ENCODE results near the gene NMNAT2. TPM values are rescaled to one million over a fixed set of nuclear protein-coding genes. Genes with fewer than 3 reads are reported as not detected.

Gene NMNAT2
- total and polyA plus RNA-seq, 10 of the 15 experiments (the other 5 are each of a cell fraction or from before 2014, with no cell fraction given): 0.02 to 2.0 (median 0.60) TPM

DNA sequence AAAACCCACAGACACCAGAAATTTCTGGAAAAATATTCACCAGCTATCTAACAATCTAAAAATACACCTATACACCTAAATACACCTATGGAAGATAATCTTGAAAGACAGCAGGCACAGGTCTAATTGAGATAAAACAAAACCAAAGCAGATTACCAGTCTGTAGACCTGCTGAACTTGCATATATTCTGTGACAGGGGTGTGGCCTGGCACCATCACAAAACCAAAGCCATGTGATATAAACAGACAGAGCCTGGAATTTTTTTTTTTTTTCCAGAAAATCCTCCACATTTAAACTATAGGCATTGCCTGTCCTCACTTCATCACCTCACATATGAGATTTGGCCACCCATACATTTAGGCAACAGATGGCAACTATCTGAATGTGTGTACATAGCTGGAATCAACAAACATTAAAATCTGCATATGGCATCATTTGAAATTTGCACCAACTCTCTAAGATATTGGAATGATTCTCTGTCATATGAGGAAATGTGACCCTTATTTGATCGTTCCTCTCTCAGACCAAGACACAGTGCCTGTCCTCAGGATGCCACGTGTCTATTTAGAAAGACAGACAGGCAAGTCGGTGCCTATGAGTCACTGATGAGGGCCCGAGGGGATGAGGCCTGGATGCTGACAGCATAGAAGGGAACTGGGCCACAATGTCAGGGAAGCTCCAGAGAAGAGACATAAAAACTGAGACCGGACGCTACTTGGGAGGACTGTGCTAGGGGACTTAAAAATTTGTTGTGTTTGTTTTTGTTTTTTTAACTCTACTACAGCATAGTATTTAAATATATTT is 32.6 kb downstream of the NMNAT2 start (continued):
- TF ChIP-seq SPI1 (IDR thresholded peaks at IDR 0.05; ENCODE audit: borderline replicate concordance, insufficient read depth, low read depth, low read length): no peak
- no peak for TF ChIP-seq STAT1 (conservative IDR thresholded peaks at IDR 0.05)
- TF ChIP-seq PAX8 (IDR thresholded peaks at IDR 0.05): no peak
- no peak for TF ChIP-seq SMC3 (IDR thresholded peaks at IDR 0.05; ENCODE audit: borderline replicate concordance, low read length)
- TF ChIP-seq, protein P1, sequence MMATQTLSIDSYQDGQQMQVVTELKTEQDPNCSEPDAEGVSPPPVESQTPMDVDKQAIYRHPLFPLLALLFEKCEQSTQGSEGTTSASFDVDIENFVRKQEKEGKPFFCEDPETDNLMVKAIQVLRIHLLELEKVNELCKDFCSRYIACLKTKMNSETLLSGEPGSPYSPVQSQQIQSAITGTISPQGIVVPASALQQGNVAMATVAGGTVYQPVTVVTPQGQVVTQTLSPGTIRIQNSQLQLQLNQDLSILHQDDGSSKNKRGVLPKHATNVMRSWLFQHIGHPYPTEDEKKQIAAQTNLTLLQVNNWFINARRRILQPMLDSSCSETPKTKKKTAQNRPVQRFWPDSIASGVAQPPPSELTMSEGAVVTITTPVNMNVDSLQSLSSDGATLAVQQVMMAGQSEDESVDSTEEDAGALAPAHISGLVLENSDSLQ (IDR thresholded peaks at IDR 0.05): no peak

DNA sequence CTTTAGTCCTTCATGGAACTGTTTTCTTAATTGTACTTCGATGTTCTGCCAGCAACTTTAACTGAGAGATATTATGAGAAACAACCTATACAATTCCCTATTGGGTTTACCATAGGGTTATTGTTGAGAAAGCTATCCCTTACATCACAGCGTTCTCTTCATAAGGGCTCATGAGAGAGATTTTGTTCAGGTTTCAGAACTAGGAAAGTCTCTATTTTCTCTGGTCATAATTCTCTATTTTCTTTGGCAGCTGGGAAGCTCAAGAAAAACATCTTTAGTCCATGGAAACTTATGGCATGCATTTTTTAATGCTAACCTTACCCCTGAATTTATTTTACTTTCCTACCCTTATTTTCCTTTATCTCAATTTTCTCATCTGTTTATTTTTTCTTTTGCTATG is 38.2 kb downstream of the NMNAT2 start:
- WGBS (ENCODE audit: insufficient coverage, insufficient replicate concordance, low lambda C conversion rate, missing lambda C conversion rate): 43% methylated on average over 2 of the region's 2 CpGs
- H3K9ac ChIP-seq (ENCODE audit: control insufficient read depth, insufficient read depth, low read length): no peak overlapping the region
- DNase-seq (ENCODE audit: low read depth, low spot score) (no peak), FAIRE-seq (no peak), ATAC-seq (no peak)
- no peaks in the 10 kb centered on the region for H4K20me1 ChIP-seq (ENCODE audit: control insufficient read depth, insufficient read depth)
- ChIA-PET CTCF (no interaction called here), SMC1A (ENCODE audit: uncharacterized antibody, unreplicated experiment) (no interaction called here), POLR2A (no interaction called here), RAD21 (ENCODE audit: unreplicated experiment) (no interaction called here)
- intact Hi-C loops (cut with micrococcal nuclease; ENCODE audit: unreplicated experiment): no loop called here
- H3K27ac ChIP-seq (ENCODE audit: control insufficient read depth, insufficient read depth): no peak overlapping the region
- in situ Hi-C loops (cut with MboI): no loop called here
- no peak overlapping the region for H3K4me2 ChIP-seq (ENCODE audit: control insufficient read depth, insufficient read depth)
- H3K79me2 ChIP-seq (ENCODE audit: control insufficient read depth, insufficient read depth, low read length): no peaks in the 10 kb centered on the region
- BruUV-seq (replicated peaks): no TSS peak
- no peaks in the 10 kb centered on the region for H3K36me3 ChIP-seq (ENCODE audit: control insufficient read depth in 2 of 2, insufficient read depth in 2 of 2, low read length in 1 of 2)
- no peak overlapping the region for H2AFZ ChIP-seq (ENCODE audit: control insufficient read depth, low read depth, low read length)
- H3K9me3 ChIP-seq (replicated peaks; ENCODE audit: control insufficient read depth, insufficient read depth, low read length): no peaks in the 10 kb centered on the region
- no peaks in the 10 kb centered on the region for H3K4me1 ChIP-seq (ENCODE audit: control insufficient read depth, insufficient read depth, low read length)
- H3K4me3 ChIP-seq: no peak overlapping the region
- H3K27me3 ChIP-seq (replicated peaks in 1 of 2; ENCODE audit: control insufficient read depth in 2 of 2, insufficient read depth in 2 of 2, low read length in 1 of 2): no peaks in the 10 kb centered on the region
- TF ChIP-seq FOXK2 (IDR thresholded peaks at IDR 0.05) (no peak), MXI1 (IDR thresholded peaks at IDR 0.05; ENCODE audit: low read depth, low read length) (no peak), ZNF207 (IDR thresholded peaks at IDR 0.05; ENCODE audit: borderline replicate concordance) (no peak), IRF4 (IDR thresholded peaks at IDR 0.05; ENCODE audit: low read depth, low read length) (no peak), HDGF (IDR thresholded peaks at IDR 0.05) (no peak)
- TF ChIP-seq, protein P2, sequence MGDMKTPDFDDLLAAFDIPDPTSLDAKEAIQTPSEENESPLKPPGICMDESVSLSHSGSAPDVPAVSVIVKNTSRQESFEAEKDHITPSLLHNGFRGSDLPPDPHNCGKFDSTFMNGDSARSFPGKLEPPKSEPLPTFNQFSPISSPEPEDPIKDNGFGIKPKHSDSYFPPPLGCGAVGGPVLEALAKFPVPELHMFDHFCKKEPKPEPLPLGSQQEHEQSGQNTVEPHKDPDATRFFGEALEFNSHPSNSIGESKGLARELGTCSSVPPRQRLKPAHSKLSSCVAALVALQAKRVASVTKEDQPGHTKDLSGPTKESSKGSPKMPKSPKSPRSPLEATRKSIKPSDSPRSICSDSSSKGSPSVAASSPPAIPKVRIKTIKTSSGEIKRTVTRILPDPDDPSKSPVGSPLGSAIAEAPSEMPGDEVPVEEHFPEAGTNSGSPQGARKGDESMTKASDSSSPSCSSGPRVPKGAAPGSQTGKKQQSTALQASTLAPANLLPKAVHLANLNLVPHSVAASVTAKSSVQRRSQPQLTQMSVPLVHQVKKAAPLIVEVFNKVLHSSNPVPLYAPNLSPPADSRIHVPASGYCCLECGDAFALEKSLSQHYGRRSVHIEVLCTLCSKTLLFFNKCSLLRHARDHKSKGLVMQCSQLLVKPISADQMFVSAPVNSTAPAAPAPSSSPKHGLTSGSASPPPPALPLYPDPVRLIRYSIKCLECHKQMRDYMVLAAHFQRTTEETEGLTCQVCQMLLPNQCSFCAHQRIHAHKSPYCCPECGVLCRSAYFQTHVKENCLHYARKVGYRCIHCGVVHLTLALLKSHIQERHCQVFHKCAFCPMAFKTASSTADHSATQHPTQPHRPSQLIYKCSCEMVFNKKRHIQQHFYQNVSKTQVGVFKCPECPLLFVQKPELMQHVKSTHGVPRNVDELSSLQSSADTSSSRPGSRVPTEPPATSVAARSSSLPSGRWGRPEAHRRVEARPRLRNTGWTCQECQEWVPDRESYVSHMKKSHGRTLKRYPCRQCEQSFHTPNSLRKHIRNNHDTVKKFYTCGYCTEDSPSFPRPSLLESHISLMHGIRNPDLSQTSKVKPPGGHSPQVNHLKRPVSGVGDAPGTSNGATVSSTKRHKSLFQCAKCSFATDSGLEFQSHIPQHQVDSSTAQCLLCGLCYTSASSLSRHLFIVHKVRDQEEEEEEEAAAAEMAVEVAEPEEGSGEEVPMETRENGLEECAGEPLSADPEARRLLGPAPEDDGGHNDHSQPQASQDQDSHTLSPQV (IDR thresholded peaks at IDR 0.05): no peak
- TF ChIP-seq, protein P3, sequence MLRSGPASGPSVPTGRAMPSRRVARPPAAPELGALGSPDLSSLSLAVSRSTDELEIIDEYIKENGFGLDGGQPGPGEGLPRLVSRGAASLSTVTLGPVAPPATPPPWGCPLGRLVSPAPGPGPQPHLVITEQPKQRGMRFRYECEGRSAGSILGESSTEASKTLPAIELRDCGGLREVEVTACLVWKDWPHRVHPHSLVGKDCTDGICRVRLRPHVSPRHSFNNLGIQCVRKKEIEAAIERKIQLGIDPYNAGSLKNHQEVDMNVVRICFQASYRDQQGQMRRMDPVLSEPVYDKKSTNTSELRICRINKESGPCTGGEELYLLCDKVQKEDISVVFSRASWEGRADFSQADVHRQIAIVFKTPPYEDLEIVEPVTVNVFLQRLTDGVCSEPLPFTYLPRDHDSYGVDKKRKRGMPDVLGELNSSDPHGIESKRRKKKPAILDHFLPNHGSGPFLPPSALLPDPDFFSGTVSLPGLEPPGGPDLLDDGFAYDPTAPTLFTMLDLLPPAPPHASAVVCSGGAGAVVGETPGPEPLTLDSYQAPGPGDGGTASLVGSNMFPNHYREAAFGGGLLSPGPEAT (IDR thresholded peaks at IDR 0.05; ENCODE audit: low read depth): no peak
- TF ChIP-seq, protein P4, sequence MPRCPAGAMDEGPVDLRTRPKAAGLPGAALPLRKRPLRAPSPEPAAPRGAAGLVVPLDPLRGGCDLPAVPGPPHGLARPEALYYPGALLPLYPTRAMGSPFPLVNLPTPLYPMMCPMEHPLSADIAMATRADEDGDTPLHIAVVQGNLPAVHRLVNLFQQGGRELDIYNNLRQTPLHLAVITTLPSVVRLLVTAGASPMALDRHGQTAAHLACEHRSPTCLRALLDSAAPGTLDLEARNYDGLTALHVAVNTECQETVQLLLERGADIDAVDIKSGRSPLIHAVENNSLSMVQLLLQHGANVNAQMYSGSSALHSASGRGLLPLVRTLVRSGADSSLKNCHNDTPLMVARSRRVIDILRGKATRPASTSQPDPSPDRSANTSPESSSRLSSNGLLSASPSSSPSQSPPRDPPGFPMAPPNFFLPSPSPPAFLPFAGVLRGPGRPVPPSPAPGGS (IDR thresholded peaks at IDR 0.05; ENCODE audit: borderline replicate concordance, insufficient read depth, low read depth, low read length, poor library complexity, severe bottlenecking): no peak
- TF ChIP-seq, protein P5, sequence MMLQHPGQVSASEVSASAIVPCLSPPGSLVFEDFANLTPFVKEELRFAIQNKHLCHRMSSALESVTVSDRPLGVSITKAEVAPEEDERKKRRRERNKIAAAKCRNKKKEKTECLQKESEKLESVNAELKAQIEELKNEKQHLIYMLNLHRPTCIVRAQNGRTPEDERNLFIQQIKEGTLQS (IDR thresholded peaks at IDR 0.05; ENCODE audit: borderline replicate concordance, extremely low read depth, low read depth, low read length): no peak

All from GM12878 (cell line).